Activated naive CD8-positive, alpha-beta T cell (primary cell): ENCODE data around the gene MCRIP2.

ENCODE experiments used
- H3K27ac Mint-ChIP-seq: one replicate; pipeline ENCODE4 v1.8.0; 2021; ENCODE audit warnings: mixed read lengths
- H3K27me3 Mint-ChIP-seq: one replicate; pipeline ENCODE4 v1.8.0; 2021; ENCODE audit warnings: mixed read lengths
- H3K36me3 Mint-ChIP-seq: one replicate; pipeline ENCODE4 v1.8.0; 2021; ENCODE audit warnings: mixed read lengths
- H3K4me1 Mint-ChIP-seq: one replicate; pipeline ENCODE4 v1.8.0; 2021; ENCODE audit warnings: low read depth, mixed read lengths
- H3K4me3 Mint-ChIP-seq: one replicate; pipeline ENCODE4 v1.8.0; 2021; ENCODE audit warnings: mild to moderate bottlenecking, mixed read lengths
- H3K9me3 Mint-ChIP-seq: one replicate; pipeline ENCODE4 v1.8.0; 2021; ENCODE audit warnings: low read depth, mixed read lengths

MCRIP2 gene

DNA sequence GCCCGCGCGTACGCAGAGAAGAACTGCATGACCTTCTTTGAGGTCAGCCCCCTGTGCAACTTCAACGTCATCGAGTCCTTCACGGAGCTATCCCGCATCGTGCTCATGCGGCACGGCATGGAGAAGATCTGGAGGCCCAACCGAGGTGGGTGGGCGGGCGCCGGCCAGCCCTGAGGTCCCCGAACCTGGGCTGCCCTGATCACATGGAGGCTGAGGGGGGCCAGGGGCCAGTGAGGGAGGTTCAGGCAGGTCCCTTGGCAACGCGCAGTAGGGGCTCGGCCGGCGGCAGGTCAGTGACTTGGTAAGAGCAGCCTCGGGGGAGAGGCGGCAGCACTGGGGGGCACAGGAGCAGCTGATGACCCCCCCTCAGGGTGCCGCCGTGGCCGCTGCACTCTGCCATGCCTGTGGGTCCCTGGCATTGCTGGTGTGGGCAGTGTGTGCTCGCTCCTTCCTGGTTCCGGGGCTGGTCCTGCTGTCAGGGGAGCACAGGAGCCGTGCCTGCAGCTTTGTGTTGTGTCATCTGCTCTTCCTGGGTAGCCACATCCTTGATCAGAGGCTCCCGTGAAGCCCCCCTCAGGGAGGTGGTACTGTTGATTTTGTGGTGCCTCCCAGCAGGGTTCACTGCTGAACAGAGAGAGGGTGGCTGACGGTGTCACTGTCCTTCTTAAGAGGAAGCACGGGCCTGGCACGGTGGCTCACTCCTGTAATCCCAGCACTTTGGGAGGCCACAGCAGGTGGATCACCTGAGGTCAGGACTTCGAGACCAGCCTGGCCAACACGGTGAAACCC is 15.5 kb upstream of the MCRIP2 start:
- Mint-ChIP-seq H3K27ac (no peak overlapping the region), H3K36me3 (no peaks in the 10 kb centered on the region), H3K4me1 (no peaks in the 10 kb centered on the region), H3K27me3 (no peaks in the 10 kb centered on the region), H3K4me3 (no peak overlapping the region), H3K9me3 (no peaks in the 10 kb centered on the region)

DNA sequence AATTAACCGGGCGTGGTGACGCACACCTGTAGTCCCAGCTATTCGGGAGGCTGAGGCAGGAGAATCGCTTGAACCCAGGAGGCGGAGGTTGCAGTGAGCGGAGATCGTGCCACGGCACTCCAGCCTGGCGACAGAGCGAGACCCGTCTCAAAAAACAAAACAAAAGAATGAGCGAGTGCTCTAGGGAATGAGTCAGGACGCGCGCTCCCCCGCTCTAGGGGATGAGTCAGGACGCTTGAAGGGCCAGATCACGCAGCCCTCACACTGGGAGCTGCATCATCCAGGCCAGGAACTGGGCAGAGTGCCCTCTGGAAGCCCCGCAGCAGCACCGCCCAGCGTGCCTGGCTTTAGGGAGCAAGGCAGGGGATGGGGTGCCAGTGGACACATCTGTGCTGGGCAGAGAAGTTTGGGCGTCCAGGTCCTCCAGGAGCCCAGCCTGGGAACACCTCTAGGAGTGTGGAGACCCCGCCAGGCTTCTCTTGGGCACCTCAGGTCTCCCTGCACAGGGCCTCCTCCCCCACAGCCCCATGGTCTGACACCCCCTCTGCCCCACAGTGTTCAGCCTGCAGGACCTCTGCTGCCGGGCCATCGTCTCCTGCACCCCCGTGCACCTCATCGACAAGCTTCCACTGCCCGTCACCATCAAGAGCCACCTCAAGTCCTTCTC is 14.7 kb upstream of the MCRIP2 start:
- Mint-ChIP-seq H3K4me3 (no peak overlapping the region), H3K4me1 (no peaks in the 10 kb centered on the region), H3K36me3 (no peaks in the 10 kb centered on the region), H3K27ac (no peak overlapping the region), H3K9me3 (no peaks in the 10 kb centered on the region), H3K27me3 (no peaks in the 10 kb centered on the region)

GRCh38 chr16:627454-628239 is 14.0 kb upstream of the MCRIP2 start:
- Mint-ChIP-seq H3K36me3 (no peaks in the 10 kb centered on the region), H3K9me3 (no peaks in the 10 kb centered on the region), H3K4me3 (no peak overlapping the region), H3K27ac (no peak overlapping the region), H3K27me3 (no peaks in the 10 kb centered on the region), H3K4me1 (no peaks in the 10 kb centered on the region)

- no peak overlapping the region for H3K27ac Mint-ChIP-seq
- H3K36me3 Mint-ChIP-seq: no peaks in the 10 kb centered on the region
Measured at GRCh38 chr16:628321-629061, 13.1 kb upstream of the MCRIP2 start.

DNA sequence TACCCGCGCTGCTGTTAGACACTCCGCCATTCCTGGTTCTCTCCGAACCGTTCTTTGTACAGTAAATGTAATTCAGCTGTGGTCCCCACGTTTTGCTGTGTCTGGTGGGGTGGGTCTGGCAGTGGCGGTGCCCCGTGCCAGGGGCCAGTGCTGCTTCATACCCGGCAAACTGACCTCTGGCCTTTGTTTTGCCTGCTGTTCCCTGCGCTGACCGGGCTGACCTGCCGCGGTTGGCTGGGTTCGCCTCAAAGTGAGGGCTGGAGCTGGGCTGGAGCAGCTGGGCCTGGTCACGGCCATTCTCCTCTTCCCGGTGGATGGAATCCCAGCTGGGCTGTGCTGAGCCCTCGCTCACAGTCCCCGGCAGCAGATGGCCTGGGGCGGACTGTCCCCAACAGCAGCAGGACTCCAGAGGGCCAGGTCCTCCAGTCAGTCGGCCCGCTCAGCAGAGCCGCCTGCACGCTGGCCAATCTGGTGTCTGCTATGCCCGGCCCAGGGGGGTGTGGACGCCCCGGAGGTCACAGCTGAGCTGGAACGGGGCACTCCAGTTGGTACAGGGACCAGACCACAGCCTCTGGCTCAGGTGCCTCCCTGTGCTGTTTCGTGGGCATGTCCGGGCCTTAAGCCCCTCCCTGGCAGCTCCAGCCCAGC is 12.3 kb upstream of the MCRIP2 start:
- Mint-ChIP-seq H3K27me3 (no peaks in the 10 kb centered on the region), H3K36me3 (no peaks in the 10 kb centered on the region), H3K4me3 (no peak overlapping the region), H3K9me3 (no peaks in the 10 kb centered on the region), H3K27ac (no peak overlapping the region), H3K4me1 (peaks cover under 1% of the 10 kb centered on the region)

More at GRCh38 chr16:628321-629061, 13.1 kb upstream of the MCRIP2 start:
- H3K27me3 Mint-ChIP-seq: no peaks in the 10 kb centered on the region
- H3K9me3 Mint-ChIP-seq: no peaks in the 10 kb centered on the region
- H3K4me1 Mint-ChIP-seq: no peaks in the 10 kb centered on the region
- no peak overlapping the region for H3K4me3 Mint-ChIP-seq

DNA sequence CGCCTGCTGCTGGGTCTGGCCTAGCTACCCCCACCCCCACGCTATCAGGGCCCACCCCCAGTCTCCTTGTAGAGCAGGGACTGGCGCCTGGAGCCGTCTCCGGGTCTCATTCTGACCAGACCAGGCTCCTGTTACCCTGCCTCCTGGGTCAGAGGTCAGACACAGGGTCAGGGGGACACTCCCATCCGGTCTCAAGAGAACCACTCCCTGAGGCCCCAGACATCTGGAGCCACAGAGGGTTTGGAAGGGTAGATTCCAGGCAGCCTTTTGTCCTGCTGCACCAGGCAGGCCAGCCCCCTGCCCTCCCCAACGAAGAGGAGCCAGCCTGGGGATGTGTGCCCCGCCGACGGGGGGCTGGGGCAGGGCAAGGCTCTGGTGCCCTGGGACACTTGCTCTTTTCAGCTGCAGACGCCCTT is 11.8 kb upstream of the MCRIP2 start:
- Mint-ChIP-seq H3K27me3 (no peaks in the 10 kb centered on the region), H3K4me1 (peaks cover 2% of the 10 kb centered on the region), H3K4me3 (no peak overlapping the region), H3K36me3 (no peaks in the 10 kb centered on the region), H3K9me3 (no peaks in the 10 kb centered on the region), H3K27ac (no peak overlapping the region)

DNA sequence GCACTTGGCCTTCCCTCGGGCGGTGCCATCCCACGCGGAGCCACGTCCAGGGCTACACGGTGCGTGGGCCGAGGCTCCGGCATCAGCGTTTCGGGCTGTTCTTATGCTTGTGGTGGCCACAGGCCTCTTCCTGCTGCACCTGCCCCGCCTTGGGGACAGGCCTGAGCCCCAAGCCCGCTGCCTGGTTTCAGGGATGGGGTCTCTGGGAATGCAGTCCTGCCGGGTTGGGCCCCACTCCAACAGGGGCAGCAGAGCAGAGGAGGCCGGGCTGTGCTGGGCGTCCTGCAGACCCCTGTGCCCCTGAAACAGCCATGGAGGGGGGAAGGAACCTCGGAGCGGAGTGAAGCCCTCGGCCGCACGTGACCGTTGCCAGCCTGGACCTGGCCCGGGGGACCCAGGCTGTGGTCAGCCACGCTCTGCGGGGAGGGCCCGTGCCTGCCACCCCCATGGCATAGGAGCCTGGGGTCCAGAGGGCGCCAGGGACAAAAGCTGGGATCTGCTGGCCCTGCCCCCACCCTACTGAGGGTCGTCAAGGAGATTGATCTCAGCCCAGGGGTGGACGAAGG is 11.3 kb upstream of the MCRIP2 start:
- no peak overlapping the region for H3K4me3 Mint-ChIP-seq
- no peaks in the 10 kb centered on the region for H3K9me3 Mint-ChIP-seq
- H3K4me1 Mint-ChIP-seq: peaks cover 3% of the 10 kb centered on the region
- no peak overlapping the region for H3K27ac Mint-ChIP-seq
- H3K36me3 Mint-ChIP-seq: no peaks in the 10 kb centered on the region
- H3K27me3 Mint-ChIP-seq: no peaks in the 10 kb centered on the region

DNA sequence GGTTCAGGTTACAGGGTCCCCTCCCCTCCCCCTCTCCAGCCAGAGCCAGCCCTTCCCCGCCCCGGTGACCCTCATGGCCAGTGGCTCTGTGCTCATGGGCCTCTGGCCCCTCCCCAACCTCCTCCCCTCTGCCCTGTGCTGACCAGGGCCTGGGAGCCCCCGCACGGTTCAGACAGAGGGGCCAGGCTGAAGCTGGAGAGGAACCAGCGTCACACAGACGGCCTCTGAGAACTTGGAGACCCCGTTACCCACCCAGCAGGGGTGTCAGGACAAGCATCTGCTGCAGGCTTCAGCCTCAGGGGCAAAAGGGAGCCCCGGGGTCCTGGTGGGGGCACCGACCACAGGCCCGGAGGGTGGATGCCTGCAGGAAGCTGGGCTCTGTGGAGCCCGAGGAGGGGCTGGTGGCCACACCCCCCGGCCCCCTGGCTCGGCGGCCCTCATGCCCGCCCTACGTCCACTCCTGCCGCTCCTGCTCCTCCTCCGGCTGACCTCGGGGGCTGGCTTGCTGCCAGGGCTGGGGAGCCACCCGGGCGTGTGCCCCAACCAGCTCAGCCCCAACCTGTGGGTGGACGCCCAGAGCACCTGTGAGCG is 10.7 kb upstream of the MCRIP2 start, which contains the start of gene WFIKKN1:
TSS of gene WFIKKN1 (plus strand) at position 171 of the 591 bp plus-strand sequence. CDS start at position 440, 269 bp downstream.
- H3K27me3 Mint-ChIP-seq: no peaks in the 10 kb centered on the region
- no peaks in the 10 kb centered on the region for H3K36me3 Mint-ChIP-seq
- no peak within 1 kb of the TSS for H3K4me3 Mint-ChIP-seq
- no peaks in the 10 kb centered on the region for H3K9me3 Mint-ChIP-seq
- H3K27ac Mint-ChIP-seq: no peak within 1 kb of the TSS
- H3K4me1 Mint-ChIP-seq: peaks cover 3% of the 10 kb centered on the region

DNA sequence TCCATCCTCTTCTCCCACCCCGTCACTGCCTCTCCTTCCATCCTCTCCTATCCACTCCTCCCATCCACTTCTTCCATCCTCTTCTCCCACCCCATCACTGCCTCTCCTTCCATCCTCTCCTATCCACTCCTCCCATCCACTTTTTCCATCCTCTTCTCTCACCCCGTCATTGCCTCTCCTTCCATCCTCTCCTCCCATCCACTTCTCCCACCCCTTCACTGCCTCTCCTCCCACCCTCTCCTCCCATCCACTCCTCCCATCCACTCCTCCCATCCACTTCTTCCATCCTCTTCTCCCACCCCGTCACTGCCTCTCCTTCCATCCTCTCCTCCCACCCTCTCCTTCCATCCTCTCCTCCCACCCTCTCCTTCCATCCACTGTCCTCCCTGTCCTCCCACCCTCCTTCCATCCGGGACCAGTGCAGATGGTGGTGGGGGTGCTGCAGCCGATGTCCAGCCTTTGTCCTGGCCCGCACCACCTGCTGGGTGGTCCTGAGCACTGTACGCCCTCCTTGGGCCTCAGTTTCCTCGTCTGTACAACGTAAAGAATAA is 9.7 kb upstream of the MCRIP2 start:
- H3K4me1 Mint-ChIP-seq: peaks cover 7% of the 10 kb centered on the region
- no peaks in the 10 kb centered on the region for H3K27me3 Mint-ChIP-seq
- no peak overlapping the region for H3K4me3 Mint-ChIP-seq
- H3K36me3 Mint-ChIP-seq: no peaks in the 10 kb centered on the region
- no peak overlapping the region for H3K27ac Mint-ChIP-seq
- H3K9me3 Mint-ChIP-seq: no peaks in the 10 kb centered on the region

GRCh38 chr16:632486-633335 is 8.9 kb upstream of the MCRIP2 start:
- no peaks in the 10 kb centered on the region for H3K27me3 Mint-ChIP-seq
- peaks cover 7% of the 10 kb centered on the region for H3K4me1 Mint-ChIP-seq
- no peaks in the 10 kb centered on the region for H3K36me3 Mint-ChIP-seq
- no peaks in the 10 kb centered on the region for H3K9me3 Mint-ChIP-seq
- H3K27ac Mint-ChIP-seq: no peak overlapping the region
- no peak overlapping the region for H3K4me3 Mint-ChIP-seq

DNA sequence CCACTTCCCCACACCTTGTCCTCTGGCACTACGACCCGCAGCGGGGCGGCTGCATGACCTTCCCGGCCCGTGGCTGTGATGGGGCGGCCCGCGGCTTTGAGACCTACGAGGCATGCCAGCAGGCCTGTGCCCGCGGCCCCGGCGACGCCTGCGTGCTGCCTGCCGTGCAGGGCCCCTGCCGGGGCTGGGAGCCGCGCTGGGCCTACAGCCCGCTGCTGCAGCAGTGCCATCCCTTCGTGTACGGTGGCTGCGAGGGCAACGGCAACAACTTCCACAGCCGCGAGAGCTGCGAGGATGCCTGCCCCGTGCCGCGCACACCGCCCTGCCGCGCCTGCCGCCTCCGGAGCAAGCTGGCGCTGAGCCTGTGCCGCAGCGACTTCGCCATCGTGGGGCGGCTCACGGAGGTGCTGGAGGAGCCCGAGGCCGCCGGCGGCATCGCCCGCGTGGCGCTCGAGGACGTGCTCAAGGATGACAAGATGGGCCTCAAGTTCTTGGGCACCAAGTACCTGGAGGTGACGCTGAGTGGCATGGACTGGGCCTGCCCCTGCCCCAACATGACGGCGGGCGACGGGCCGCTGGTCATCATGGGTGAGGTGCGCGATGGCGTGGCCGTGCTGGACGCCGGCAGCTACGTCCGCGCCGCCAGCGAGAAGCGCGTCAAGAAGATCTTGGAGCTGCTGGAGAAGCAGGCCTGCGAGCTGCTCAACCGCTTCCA is 8.1 kb upstream of the MCRIP2 start:
- Mint-ChIP-seq H3K27me3 (no peaks in the 10 kb centered on the region), H3K4me3 (no peak overlapping the region), H3K9me3 (no peaks in the 10 kb centered on the region), H3K36me3 (no peaks in the 10 kb centered on the region), H3K27ac (no peak overlapping the region), H3K4me1 (peaks cover 7% of the 10 kb centered on the region)

- no peak overlapping the region for H3K27ac Mint-ChIP-seq
- H3K9me3 Mint-ChIP-seq: no peaks in the 10 kb centered on the region
- H3K36me3 Mint-ChIP-seq: no peaks in the 10 kb centered on the region
- H3K27me3 Mint-ChIP-seq: no peaks in the 10 kb centered on the region
- H3K4me3 Mint-ChIP-seq: peak overlapping the region; percentile 68
- peaks cover 7% of the 10 kb centered on the region for H3K4me1 Mint-ChIP-seq
Measured at GRCh38 chr16:634051-634670, 7.5 kb upstream of the MCRIP2 start.
